Inflammatory macrophage (primary cell): Measurements from ENCODE around the gene ZNF689.
A peak's percentile ranks its signal among the peaks of the same experiment; 100 is the strongest.
"Not testable (repeated sequence)": the region's sequence is repeated elsewhere in the genome, so short reads cannot be mapped to it uniquely, and the experiment has no call there.

Experiments used
- DNase-seq, 2 donors: peaks; one replicate each; pipeline ENCODE4 v3.0.0-alpha.2; 2020 to 2022

Gene ZNF689

GRCh38 chr16:30592871-30593270 lies 17.3 kb downstream of the ZNF689 start:
- no peak for DNase-seq

- DNase-seq, result not testable (repeated sequence)
Observed at GRCh38 chr16:30590869-30591268, 19.3 kb downstream of the ZNF689 start.

GRCh38 chr16:30589582-30589981 lies 20.6 kb downstream of the ZNF689 start:
- DNase-seq, result not testable (repeated sequence)

GRCh38 chr16:30588651-30589050 lies 21.5 kb downstream of the ZNF689 start:
- no peak for DNase-seq

- DNase-seq, result peak; percentile 97 to 98
Observed at GRCh38 chr16:30585400-30586191, 24.6 kb downstream of the ZNF689 start, which contains the start of gene ZNF785. ZNF785 (minus strand) TSS chr16:30585697; CDS start chr16:30585611, 86 bp downstream.

GRCh38 chr16:30585022-30585399 lies 25.2 kb downstream of the ZNF689 start:
- peak; percentile 39 to 69 for DNase-seq

- DNase-seq, result no peak
Observed at GRCh38 chr16:30582611-30583340, 27.4 kb downstream of the ZNF689 start.

GRCh38 chr16:30581457-30581856 lies 28.7 kb downstream of the ZNF689 start:
- no peak for DNase-seq

GRCh38 chr16:30574678-30575077 lies 35.5 kb downstream of the ZNF689 start:
- no peak for DNase-seq

- peak; percentile 96 to 97 for DNase-seq
Observed at GRCh38 chr16:30571445-30572322, 38.5 kb downstream of the ZNF689 start, which contains the start of gene ZNF688. ZNF688 (minus strand) TSS chr16:30571714; CDS start chr16:30571629, 85 bp downstream.

- no peak for DNase-seq
Observed at GRCh38 chr16:30570636-30571444, 39.3 kb downstream of the ZNF689 start.

- no peak for DNase-seq
Observed at GRCh38 chr16:30569746-30570635, 40.2 kb downstream of the ZNF689 start.

GRCh38 chr16:30569281-30569680 lies 40.9 kb downstream of the ZNF689 start:
- DNase-seq, result no peak

- DNase-seq, result peak; percentile 81 to 82
Observed at GRCh38 chr16:30567991-30568638, 42.1 kb downstream of the ZNF689 start.

- DNase-seq, result no peak
Observed at GRCh38 chr16:30567160-30567990, 42.8 kb downstream of the ZNF689 start.

GRCh38 chr16:30566531-30566930 lies 43.7 kb downstream of the ZNF689 start:
- no peak for DNase-seq

- DNase-seq, result no peak
Observed at GRCh38 chr16:30565984-30566383, 44.2 kb downstream of the ZNF689 start.

GRCh38 chr16:30565526-30565925 lies 44.7 kb downstream of the ZNF689 start:
- no peak for DNase-seq

GRCh38 chr16:30562021-30562420 lies 48.2 kb downstream of the ZNF689 start:
- no peak for DNase-seq
